Activated gamma-delta T cell treated with anti-CD3 and anti-CD28 coated beads, Interleukin-2, amount 50 U/mL, for 16 hours (primary cell): ENCODE measurements around the gene RBBP6.
"Not testable (repeated sequence)": the region's sequence is repeated elsewhere in the genome, so short reads cannot be mapped to it uniquely, and the experiment has no call there.

ENCODE experiments used
- DNase-seq: peaks from one replicate; pipeline ENCODE4 v3.0.0-alpha.2; 2020; ENCODE audit warnings: low read depth

Gene RBBP6

DNA sequence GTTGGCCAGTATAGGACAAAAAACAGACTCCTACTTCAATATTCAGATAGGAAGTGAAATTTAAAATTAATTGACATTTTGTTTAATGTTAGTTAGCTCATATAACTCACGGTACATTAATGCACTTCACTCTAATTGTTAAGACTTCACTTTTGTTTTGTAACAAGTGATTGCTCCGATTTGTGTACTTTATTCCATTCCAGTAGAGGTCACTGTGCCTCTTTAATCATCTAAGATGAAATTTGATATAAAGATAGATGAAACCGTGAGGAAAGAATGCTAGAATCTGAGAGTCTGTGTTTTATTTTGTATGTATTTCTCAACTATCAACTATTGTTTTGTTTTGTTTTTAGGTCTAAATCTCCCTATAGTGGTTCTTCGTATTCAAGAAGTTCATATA lies 29.0 kb downstream of the RBBP6 start:
- no peak for DNase-seq

DNA sequence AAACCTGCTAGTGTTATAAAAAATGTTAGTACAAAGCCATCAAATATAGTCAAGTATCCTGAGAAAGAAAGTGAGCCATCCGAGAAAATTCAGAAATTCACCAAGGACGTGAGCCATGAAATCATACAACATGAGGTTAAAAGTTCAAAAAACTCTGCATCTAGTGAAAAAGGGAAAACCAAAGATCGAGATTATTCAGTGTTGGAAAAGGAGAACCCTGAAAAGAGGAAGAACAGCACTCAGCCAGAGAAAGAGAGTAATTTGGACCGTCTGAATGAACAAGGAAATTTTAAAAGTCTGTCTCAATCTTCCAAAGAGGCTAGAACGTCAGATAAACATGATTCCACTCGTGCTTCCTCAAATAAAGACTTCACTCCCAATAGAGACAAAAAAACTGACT lies 31.7 kb downstream of the RBBP6 start:
- DNase-seq = no peak

DNA sequence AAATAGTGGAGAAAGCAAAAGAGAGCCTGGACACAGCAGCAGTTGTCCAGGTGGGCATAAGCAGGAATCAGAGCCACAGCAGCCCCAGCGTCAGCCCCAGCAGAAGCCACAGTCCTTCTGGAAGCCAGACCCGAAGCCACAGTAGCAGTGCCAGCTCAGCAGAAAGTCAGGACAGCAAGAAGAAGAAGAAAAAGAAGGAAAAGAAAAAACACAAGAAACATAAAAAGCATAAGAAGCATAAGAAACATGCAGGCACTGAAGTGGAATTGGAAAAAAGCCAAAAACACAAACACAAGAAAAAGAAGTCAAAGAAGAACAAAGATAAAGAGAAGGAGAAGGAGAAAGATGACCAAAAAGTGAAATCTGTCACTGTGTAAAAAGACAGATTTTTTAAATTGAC lies 32.7 kb downstream of the RBBP6 start:
- DNase-seq = no peak

DNA sequence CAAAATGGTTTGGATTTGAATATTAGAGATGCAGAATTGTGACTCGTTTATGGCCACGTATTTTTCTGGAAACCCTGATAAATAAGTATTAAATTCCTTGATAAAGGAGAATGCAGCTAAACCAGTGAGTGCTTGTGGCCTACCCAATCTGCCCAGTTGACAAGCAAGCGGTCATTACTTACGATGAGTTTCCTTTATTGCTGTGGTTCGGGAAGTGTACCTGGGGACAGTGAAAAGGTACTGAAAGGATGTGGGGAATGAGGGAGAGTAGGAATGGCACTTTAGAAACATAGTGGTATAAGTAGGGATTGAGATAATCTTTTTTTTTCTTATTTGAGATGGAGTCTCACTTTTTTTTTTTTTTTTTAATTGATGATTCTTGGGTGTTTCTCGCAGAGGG lies 33.8 kb downstream of the RBBP6 start:
- no peak for DNase-seq

DNA sequence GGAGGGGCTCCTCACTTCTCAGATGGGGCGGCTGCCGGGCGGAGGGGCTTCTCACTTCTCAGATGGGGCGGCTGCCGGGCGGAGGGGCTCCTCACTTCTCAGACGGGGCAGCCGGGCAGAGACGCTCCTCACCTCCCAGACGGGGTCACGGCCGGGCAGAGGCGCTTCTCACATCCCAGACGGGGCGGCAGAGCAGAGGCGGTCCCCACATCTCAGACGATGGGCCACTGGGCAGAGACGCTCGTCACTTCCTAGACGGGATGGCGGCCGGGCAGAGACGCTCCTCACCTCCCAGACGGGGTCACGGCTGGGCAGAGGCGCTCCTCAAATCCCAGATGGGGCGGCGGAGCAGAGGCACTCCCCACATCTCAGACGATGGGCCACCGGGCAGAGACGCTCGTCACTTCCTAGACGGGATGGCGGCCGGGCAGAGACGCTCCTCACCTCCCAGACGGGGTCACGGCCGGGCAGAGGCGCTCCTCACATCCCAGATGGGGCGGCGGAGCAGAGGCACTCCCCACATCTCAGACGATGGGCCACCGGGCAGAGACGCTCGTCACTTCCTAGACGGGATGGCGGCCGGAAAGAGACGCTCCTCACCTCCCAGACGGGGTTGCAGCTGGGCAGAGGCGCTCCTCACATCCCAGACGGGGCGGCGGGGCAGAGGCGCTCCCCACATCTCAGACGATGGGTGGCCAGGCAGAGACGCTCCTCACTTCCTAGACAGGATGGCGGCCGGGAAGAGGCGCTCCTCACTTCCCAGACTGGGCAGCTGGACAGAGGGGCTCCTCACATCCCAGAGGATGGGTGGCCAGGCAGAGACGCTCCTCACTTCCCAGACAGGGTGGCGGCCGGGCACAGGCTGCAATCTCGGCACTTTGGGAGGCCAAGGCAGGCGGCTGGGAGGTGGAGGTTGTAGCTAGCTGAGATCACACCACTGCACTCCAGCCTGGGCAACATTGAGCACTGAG lies 35.4 kb downstream of the RBBP6 start:
- DNase-seq = not testable (repeated sequence)

DNA sequence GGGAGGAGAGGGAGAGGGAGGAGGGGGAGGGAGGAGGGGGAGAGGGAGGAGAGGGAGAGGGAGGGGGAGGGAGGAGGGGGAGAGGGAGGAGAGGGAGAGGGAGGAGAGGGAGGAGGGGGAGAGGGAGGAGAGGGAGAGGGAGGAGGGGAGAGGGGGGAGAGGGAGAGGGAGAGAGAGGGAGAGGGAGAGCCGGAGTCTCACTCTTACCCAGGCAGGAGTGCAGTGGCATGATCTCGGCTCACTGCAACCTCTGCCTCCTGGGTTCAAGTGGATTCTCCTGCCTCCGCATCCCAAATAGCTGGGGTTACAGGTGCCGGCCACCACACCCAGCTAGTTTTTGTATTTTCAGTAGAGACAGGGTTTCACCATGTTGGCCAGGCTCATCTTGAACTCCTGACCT lies 36.4 kb downstream of the RBBP6 start:
- DNase-seq = not testable (repeated sequence)

DNA sequence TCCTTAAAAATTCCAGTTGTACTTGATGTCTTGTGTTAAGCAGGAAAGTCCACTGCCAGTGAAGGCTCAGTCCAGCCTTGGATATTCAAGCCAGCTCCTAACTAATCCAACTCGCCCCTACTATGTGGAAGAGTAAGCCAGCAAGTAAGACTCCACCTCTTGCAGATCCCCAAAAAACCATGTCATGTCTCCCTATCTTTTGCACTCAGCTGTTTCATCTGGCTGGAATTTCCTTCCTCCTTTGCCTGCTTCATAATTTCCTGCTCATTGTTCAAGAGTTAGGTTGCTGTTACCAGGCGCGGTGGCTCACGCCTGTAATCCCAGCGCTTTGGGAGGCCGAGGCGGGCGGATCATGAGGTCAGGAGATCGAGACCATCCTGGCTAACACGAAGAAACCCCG lies 37.8 kb downstream of the RBBP6 start:
- no peak for DNase-seq

DNA sequence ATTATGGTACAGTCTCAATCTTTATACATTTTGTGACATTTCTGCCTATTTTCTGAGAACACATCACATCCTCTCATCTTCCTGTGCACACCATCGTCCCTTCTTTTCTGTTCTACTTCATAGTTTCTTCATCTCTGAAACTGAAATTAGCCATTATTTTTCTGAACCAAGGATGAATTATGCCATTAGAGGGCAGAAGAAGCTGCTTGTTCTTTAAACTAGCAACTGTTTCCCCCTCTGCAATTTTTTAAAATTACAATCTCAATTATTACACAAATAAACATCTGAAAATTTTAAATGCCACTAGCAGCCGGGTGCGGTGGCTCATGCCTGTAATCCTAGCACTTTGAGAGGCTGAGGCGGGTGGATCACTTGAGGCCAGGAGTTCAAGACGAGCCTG lies 41.3 kb downstream of the RBBP6 start:
- DNase-seq = no peak

DNA sequence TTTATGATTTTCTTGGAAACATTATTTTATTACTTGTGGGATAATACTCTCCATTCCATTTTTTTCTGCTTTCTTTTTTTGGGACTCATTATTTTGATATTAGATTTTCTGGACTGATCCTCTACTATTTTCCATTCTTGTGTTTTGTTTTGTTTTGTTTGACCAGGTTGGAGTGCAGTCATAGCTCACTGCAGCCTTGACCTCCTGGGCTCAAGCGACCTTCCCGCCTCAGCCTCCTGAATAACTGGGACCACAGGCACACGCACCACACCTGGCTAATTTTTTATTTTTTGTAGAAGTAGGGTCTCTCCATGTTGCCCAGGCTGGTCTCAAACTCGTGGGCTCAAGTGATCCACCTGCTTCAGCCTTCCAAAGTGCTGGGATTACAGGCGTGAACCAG lies 44.1 kb downstream of the RBBP6 start:
- DNase-seq = no peak

DNA sequence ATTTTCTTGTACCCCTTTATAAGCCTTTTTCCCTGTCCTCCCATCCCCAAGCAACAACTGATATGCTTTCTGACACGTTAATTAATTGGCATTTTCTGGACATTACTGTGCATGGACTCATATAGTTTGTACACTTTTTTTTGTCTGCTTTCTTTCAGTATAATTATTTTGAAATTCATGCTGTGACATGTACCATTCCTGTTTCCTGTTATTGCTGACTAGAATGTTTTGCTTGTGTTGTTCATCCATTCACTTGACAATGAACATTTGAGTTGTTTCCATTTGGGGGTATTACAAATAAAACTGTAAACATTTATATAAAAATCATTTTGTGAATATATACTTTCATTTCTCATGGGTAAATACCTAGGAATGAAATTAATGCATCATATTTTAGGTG lies 50.6 kb downstream of the RBBP6 start:
- DNase-seq = no peak

DNA sequence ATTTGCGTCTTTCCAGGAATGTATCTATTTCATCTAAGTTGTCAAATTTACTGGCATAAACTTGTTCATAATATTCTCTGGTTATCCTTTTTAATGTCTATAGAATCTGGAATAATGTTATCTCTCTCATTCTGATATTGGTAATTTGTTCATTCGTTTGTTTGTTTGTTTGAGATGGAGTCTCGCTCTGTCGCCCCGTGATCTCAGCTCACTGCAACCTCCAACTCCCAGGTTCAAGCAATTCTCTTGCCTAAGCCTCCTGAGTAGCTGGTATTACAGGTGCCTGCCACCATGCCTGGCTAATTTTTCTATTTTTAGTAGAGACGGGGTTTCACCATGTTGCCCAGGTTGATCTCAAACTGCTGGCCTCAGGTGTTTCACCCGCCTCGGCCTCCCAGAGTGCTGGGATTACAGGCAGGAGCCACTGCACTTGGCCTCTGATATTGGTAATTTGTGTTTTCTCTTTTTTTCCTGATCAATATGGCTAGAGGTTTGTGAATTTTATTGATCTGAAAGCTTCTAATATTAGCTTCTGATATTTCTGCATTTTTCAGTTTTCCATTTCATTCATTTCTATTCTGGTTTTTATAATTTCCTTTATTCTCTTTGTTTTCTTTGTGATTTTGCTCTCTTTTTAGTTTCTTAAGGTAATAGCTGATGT lies 59.5 kb downstream of the RBBP6 start:
- no peak for DNase-seq

DNA sequence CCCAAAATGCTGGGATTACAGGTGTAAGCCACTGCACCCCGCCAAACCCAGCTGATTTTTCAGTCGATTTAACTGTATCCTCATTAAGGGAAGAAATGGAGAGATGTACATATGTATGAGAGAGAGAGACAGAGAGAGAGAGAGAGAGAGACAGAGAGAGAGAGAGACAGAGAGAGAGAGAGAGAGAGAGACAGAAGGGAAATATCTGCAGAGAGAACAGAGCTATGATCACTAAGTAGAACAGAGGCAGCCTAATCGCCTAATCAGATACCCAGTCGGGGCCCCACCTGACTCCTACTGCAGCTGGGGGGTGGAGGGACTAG lies 70.0 kb downstream of the RBBP6 start:
- DNase-seq = no peak

DNA sequence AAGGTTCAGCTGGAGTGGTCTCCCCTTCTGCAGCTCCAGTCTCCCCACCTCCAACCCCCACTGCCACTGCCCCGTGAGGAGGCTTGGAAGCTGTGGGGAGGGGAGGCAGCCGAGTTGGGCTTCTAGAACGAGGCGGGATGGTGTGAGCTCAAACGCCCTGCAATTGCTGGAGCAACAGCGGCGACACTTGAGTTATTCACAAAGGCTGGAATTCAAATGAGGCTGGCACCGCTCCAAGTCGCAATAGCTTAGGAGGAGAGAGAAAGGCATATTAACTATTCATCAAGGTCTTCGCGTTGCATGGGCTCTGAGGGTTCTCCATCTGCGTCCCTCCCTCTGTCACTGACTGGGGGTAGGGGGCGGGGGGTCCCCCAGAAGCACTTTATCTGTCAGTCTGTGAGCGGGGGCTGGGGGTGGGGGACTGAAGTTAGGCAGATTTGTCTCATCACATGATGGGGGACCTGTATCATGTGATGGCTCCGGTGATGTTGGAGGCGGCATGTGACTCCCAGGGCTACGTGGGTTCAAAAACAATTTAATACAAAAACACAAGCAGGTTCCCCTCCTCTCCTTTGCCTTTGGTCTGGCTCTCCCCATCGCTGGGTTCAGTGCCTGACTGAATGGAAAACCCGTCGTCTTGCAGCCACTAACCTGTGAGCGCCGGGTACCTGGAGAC lies 70.5 kb downstream of the RBBP6 start:
- no peak for DNase-seq

DNA sequence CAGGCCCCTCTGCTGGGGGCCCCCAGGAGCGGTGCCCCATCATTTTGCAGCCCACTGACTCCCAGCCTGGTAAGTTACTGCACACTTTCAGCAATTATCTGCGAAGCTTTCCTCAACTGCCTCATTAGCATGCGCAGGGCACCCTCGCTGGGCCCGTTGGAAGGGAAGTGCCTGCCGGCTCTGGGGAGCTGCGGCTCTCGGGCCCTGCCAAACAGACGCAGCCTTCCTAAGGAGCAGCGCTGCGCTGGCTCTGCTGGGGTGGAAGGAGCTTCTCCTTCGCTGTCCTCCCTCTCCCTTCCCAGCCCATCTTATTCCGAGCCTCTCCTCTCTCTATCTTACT lies 71.0 kb downstream of the RBBP6 start:
- DNase-seq = no peak

DNA sequence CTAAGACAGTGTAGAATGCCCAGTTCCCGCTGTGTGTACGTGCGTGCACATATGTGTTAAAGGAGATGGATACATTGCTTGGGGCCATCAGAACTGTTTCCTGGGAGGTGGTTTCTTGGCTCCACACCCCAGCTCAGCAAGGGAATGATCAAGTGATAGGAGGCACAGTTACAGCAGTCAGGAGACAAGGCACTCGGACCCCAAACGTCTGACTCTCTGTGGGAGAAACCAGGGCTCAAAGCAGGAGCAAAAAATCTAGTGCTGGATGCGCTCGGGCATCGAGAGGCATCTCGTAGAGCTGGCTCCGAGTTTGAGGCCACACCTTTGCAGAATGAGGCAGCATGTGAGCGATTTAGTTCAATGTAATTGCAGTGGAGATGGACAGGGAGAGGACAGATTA lies 71.9 kb downstream of the RBBP6 start:
- DNase-seq = no peak

DNA sequence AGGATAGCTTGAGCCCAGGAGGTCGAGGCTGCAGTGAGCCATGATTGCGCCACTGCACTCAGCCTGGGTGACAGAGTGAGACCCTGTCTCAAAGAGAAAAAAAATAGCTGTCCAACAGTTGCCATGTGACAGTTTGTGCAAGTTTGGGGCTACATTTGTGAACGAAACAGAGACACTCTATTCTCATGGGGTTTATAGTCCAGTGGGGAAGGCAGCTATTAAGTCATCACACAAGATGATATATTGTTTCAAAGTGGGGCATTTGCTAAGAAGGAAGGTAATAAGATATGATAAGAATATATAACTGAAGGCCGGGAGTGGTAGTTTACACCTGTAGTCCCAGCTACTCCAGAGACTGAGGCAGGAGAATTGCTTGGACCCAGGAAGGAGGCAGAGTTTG lies 73.3 kb downstream of the RBBP6 start:
- no peak for DNase-seq

DNA sequence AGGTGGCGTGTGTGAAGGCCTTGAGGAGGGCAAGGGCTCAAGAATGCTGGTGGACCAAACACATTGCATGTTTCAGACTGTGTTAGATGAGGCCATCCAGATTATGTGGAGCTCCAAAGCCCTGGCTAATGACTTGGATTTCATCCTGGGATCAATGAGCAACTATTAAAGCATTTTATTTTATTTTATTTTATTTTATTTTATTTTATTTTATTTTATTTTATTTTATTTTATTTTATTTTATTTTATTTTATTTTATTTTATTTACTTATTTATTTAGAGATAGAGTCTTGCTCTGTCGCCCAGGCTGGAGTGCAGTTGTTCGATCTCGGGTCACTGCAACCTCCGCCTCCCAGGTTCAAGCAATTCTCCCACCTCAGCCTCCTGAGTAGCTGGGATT lies 73.9 kb downstream of the RBBP6 start:
- not testable (repeated sequence) for DNase-seq

DNA sequence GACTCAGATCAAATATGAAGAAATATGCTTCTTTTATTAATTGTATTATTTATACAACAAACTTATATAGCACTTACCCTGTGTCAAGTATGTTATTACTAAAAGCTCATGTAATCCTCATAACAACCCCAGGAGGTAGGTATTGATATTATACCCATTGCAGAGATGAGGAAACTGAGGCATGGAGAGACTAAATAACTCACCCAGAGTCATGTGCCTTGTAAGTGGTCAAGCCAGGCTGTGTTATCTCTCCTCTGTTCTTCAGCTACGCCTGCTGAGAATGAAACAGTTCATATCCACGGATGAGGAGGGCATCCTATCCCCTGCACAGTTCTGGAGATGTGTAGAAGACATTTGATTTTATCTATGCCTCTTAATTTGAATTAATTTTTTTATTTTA lies 78.1 kb downstream of the RBBP6 start:
- DNase-seq = no peak
